B cell (primary cell): ENCODE results near the gene PSMD8. TPM values are rescaled to one million over a fixed set of nuclear protein-coding genes. Genes with fewer than 3 reads are reported as not detected.

Experiments used
- ATAC-seq: fragments of 200-7000 bp; cut with Tn5 transposase; one replicate; pipeline ENCODE4 v1.10.0; 2021; ENCODE audit warnings: low read depth, mild to moderate bottlenecking, moderate number of reproducible peaks, moderate library complexity
- CTCF ChIA-PET: fragments of 350-600 bp; sonication (Branson Sonifier 250); formaldehyde crosslinking; loops from one replicate; lab custom pipeline; 2021; ENCODE audit warnings: antibody characterized with exemption, inconsistent platforms; lab: Charles Lee
- POLR2A ChIA-PET: fragments of 350-600 bp; sonication (Branson Sonifier 250); formaldehyde crosslinking; loops from one replicate; lab custom pipeline; 2021; ENCODE audit warnings: antibody characterized with exemption; lab: Charles Lee
- DNase-seq: peaks from one replicate; pipeline ENCODE4 v3.0.0; 2013
- H2AFZ ChIP-seq: 2 replicates; pipeline ENCODE4 v1.6.1; 2012; ENCODE audit warnings: mild to moderate bottlenecking, low read depth, low read length; ENCODE audit not compliant: insufficient read depth, poor library complexity, severe bottlenecking
- H3K27ac ChIP-seq, 2 donors: 1 replicate in 1 of 2; 2 replicates in 1 of 2; pipeline ENCODE4 v1.5.1; 2012 to 2013; ENCODE audit warnings: low read length in 2 of 2, mild to moderate bottlenecking in 2 of 2, moderate library complexity in 1 of 2
- H3K27me3 ChIP-seq, 4 experiments: fragments of 200-600 bp in 1 of 4; sonication (generic) in 1 of 4; replicated peaks in 1 of 4; 1 replicate in 2 of 4; 2 replicates in 2 of 4; pipeline versions ENCODE4 v1.6.1 to v1.7.0; 2013 to 2016; ENCODE audit warnings: low read length in 3 of 4, mild to moderate bottlenecking in 2 of 4, mixed read lengths in 1 of 4, moderate library complexity in 1 of 4; ENCODE audit not compliant: insufficient read depth in 4 of 4, control insufficient read depth in 3 of 4; ENCODE audit errors: control extremely low read depth in 1 of 4
- H3K36me3 ChIP-seq, 2 experiments: replicated peaks in 1 of 2; 1 replicate in 1 of 2; 2 replicates in 1 of 2; pipeline versions ENCODE4 v1.6.1 to v1.7.1; 2013; ENCODE audit warnings: low read length in 1 of 2; ENCODE audit not compliant: insufficient read depth in 2 of 2, control insufficient read depth in 1 of 2; ENCODE audit errors: control extremely low read depth in 1 of 2, extremely low read depth in 1 of 2
- H3K4me1 ChIP-seq, 2 donors: fragments of 200-600 bp in 1 of 2; sonication (generic) in 1 of 2; 1 replicate in 1 of 2; 2 replicates in 1 of 2; pipeline versions ENCODE4 v1.5.1 to v1.6.1; 2013 to 2017; ENCODE audit warnings: low read length in 2 of 2; ENCODE audit not compliant: control insufficient read depth in 2 of 2, insufficient read depth in 2 of 2
- H3K4me2 ChIP-seq: replicated peaks from 2 replicates; pipeline ENCODE3; 2012; ENCODE audit warnings: mild to moderate bottlenecking, low read depth, low read length; ENCODE audit not compliant: poor library complexity, severe bottlenecking
- H3K4me3 ChIP-seq, 5 experiments: fragments of 200-600 bp in 1 of 5; sonication (generic) in 1 of 5; 1 replicate in 3 of 5; 2 replicates in 2 of 5; pipeline versions ENCODE4 v1.5.1 to v1.7.0; 2011 to 2016; ENCODE audit warnings: low read length in 4 of 5, mild to moderate bottlenecking in 4 of 5, low read depth in 2 of 5, control low read depth in 1 of 5, moderate library complexity in 1 of 5; ENCODE audit not compliant: insufficient read depth in 1 of 5; ENCODE audit errors: control extremely low read depth in 1 of 5, extremely low read depth in 1 of 5
- H3K79me2 ChIP-seq: fragments of 200-600 bp; sonication (generic); one replicate; pipeline ENCODE4 v1.6.0; 2016; ENCODE audit warnings: low read length; ENCODE audit not compliant: control insufficient read depth, insufficient read depth
- H3K9ac ChIP-seq: fragments of 200-600 bp; sonication (generic); 2 replicates; pipeline ENCODE4 v1.6.1; 2017; ENCODE audit warnings: mild to moderate bottlenecking, low read length, moderate library complexity
- H3K9me3 ChIP-seq, 3 donors: one replicate each; pipeline versions ENCODE4 v1.6.1 to v1.7.1; 2013; ENCODE audit warnings: low read length in 2 of 3; ENCODE audit not compliant: control insufficient read depth in 2 of 3, insufficient read depth in 1 of 3; ENCODE audit errors: control extremely low read depth in 1 of 3
- H4K20me1 ChIP-seq: 2 replicates; pipeline ENCODE4 v1.6.0; 2012; ENCODE audit warnings: mild to moderate bottlenecking, low read length; ENCODE audit not compliant: insufficient read depth, control insufficient read depth, poor library complexity, severe bottlenecking
- H3K27ac Mint-ChIP-seq: one replicate; pipeline ENCODE4 v1.8.0; 2021; ENCODE audit warnings: mixed read lengths
- H3K27me3 Mint-ChIP-seq: one replicate; pipeline ENCODE4 v1.8.0; 2021; ENCODE audit warnings: mixed read lengths
- H3K4me1 Mint-ChIP-seq: one replicate; pipeline ENCODE4 v1.8.0; 2021; ENCODE audit warnings: mixed read lengths
- H3K4me3 Mint-ChIP-seq: one replicate; pipeline ENCODE4 v1.8.0; 2021; ENCODE audit warnings: mixed read lengths
- H3K9me3 Mint-ChIP-seq: one replicate; pipeline ENCODE4 v1.8.0; 2022; ENCODE audit warnings: mixed read lengths; ENCODE audit not compliant: insufficient read depth
- EZH2 ChIP-seq: IDR thresholded peaks from 2 replicates; pipeline ENCODE4 v1.6.1; 2012; ENCODE audit warnings: borderline replicate concordance, low read depth, mild to moderate bottlenecking, moderate library complexity, low read length; ENCODE audit not compliant: insufficient read depth, poor library complexity, severe bottlenecking
- WGBS: methylation state at CpG from one replicate; pipeline ENCODE4 v1.1.5; 2013; ENCODE audit warnings: missing lambda C conversion rate; ENCODE audit not compliant: insufficient coverage; 5-methylcytosine and 5-hydroxymethylcytosine counted together
- intact Hi-C: fragments of 100-400 bp; cut with micrococcal nuclease; formaldehyde crosslinking; loops from one replicate; pipeline ENCODE4 v1.10.0; 2022
- polyA plus RNA-seq: library from polyadenylated mRNA; depleted of rRNA; stranded (reverse); fragments of >200 nt; gene quantifications from 2 replicates; pipeline ENCODE4 v1.2.3, GENCODE V29; 2012
- total RNA-seq, 2 donors: library from RNA; stranded (reverse); fragments of 120-200 nt in 1 of 2; gene quantifications; 1 replicate in 1 of 2; 2 replicates in 1 of 2; pipeline versions ENCODE4 v1.2.3 to v1.2.4, GENCODE V29; 2013 to 2022
- TF ChIP-seq, protein P1 (sequence below): fragments of 200-600 bp; IDR thresholded peaks from one replicate; pipeline ENCODE4 v1.8.0; 2022; ENCODE audit warnings: antibody characterized with exemption, mild to moderate bottlenecking

Gene PSMD8
- total and polyA plus RNA-seq, 2 donors (not counting 1 experiment from before 2014, with no cell fraction given): 88.1 to 122 TPM

DNA sequence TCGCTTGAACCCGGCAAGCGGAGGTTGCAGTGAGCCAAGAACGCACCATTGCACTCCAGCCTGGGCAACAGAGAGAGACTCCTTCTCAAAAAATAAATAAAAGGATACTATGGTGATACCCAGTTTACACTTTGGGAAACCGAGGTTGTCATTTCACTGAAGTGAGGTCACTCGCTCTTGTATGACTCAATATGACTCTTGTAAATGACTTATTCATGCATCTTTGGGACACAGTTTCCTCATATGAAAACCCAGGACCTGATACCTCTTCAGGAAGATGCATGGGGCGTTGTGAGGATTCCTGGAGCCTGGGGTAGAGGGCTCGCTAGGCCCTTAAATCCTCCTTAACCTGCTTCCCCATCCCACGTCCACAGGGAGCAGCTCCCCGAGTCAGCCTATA lies 4.5 kb downstream of the PSMD8 start:
- H3K79me2 ChIP-seq: peaks cover 45% of the 10 kb centered on the region

DNA sequence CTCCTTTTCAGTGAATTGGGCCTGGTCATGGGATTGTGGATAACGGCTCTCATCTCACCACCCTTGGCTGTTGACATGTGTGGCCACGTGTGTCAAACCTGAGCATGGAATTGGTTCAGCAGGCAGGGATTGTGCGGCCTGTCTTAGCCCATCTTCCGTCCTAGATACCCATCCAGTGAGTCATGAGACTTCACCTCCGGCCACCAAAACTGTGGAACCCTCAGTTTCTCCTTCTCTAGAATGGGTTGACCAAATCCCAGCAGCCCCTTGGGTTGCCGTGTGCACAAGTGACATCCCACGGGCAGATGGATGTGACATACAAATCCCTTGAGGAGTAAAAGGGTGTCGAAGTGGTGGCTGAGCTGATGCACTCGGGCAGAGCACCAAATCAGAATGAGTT lies 6.8 kb downstream of the PSMD8 start:
- Mint-ChIP-seq H3K4me1 (peaks cover 12% of the 10 kb centered on the region), H3K9me3 (no peaks in the 10 kb centered on the region), H3K27me3 (peaks cover 3% of the 10 kb centered on the region), H3K27ac (no peak overlapping the region), H3K4me3 (no peak overlapping the region)
- POLR2A ChIA-PET: no interaction called here
- peaks cover 0 to 16% (median 4%) of the 10 kb centered on the region in 4 experiments for H3K27me3 ChIP-seq
- WGBS: 98% methylated on average over 7 of the region's 9 CpGs
- intact Hi-C loops: no loop called here
- ATAC-seq (no peak), DNase-seq (no peak)
- no peak overlapping the region for H3K27ac ChIP-seq
- peaks cover 0 to 67% of the 10 kb centered on the region in 2 experiments for H3K36me3 ChIP-seq
- TF ChIP-seq, protein P1, sequence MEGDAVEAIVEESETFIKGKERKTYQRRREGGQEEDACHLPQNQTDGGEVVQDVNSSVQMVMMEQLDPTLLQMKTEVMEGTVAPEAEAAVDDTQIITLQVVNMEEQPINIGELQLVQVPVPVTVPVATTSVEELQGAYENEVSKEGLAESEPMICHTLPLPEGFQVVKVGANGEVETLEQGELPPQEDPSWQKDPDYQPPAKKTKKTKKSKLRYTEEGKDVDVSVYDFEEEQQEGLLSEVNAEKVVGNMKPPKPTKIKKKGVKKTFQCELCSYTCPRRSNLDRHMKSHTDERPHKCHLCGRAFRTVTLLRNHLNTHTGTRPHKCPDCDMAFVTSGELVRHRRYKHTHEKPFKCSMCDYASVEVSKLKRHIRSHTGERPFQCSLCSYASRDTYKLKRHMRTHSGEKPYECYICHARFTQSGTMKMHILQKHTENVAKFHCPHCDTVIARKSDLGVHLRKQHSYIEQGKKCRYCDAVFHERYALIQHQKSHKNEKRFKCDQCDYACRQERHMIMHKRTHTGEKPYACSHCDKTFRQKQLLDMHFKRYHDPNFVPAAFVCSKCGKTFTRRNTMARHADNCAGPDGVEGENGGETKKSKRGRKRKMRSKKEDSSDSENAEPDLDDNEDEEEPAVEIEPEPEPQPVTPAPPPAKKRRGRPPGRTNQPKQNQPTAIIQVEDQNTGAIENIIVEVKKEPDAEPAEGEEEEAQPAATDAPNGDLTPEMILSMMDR: no peak
- TF ChIP-seq EZH2: no peak
- no peak overlapping the region for H3K4me2 ChIP-seq
- peaks cover 7 to 11% of the 10 kb centered on the region in 2 donors for H3K4me1 ChIP-seq
- no peak overlapping the region for H2AFZ ChIP-seq
- CTCF ChIA-PET: no interaction called here
- H3K9ac ChIP-seq: no peak overlapping the region
- peaks cover 0 to 10% (median 0%) of the 10 kb centered on the region in 3 donors for H3K9me3 ChIP-seq
- peaks cover 89% of the 10 kb centered on the region for H4K20me1 ChIP-seq
- H3K79me2 ChIP-seq: peaks cover 31% of the 10 kb centered on the region
- H3K4me3 ChIP-seq: no peak overlapping the region

More for the DNA sequence above, 4.5 kb downstream of the PSMD8 start:
- peaks cover 16 to 22% of the 10 kb centered on the region in 2 donors for H3K4me1 ChIP-seq
- Mint-ChIP-seq H3K4me1 (peaks cover 26% of the 10 kb centered on the region), H3K9me3 (no peaks in the 10 kb centered on the region), H3K27me3 (no peaks in the 10 kb centered on the region), H3K4me3 (no peak overlapping the region), H3K27ac (no peak overlapping the region)
- peaks cover 0 to 2% (median 0%) of the 10 kb centered on the region in 4 experiments for H3K27me3 ChIP-seq
- peaks cover 80% of the 10 kb centered on the region for H4K20me1 ChIP-seq
- DNase-seq: peak; percentile 12
- CTCF ChIA-PET: interaction anchor here (0.7 kb wide), 1 partner anchor 135 kb away, joined by 3 read pairs; no protein-coding TSS in a partner anchor
- TF ChIP-seq, protein P1: no peak
- no peak for TF ChIP-seq EZH2
- WGBS: 97% methylated on average over 10 of the region's 10 CpGs
- ATAC-seq: no peak
- intact Hi-C loops: no loop called here
- H3K36me3 ChIP-seq: peaks cover 0 to 56% of the 10 kb centered on the region in 2 experiments
- H3K9ac ChIP-seq: no peak overlapping the region
- no peak overlapping the region for H3K4me3 ChIP-seq
- no peak overlapping the region for H3K4me2 ChIP-seq
- H3K9me3 ChIP-seq: no peaks in the 10 kb centered on the region
- no peak overlapping the region for H3K27ac ChIP-seq
- POLR2A ChIA-PET: no interaction called here
- no peak overlapping the region for H2AFZ ChIP-seq
